NB4 (cell line): ENCODE results near the gene SPTBN4.
"Not testable (repeated sequence)": the region's sequence is repeated elsewhere in the genome, so short reads cannot be mapped to it uniquely, and the experiment has no call there.

Experiments used
- DNase-seq: peaks from one replicate; pipeline ENCODE4 v3.0.0; 2010; ENCODE audit warnings: low read depth
- H3K4me3 ChIP-seq: one replicate; pipeline ENCODE4 v1.5.1; 2011; ENCODE audit warnings: mild to moderate bottlenecking, low read depth, low read length, moderate library complexity
- CTCF ChIP-seq: IDR thresholded peaks from one replicate; pipeline ENCODE4 v1.5.1; 2012; ENCODE audit warnings: low read depth, low read length
- MAX ChIP-seq: IDR thresholded peaks from 2 replicates; pipeline ENCODE4 v1.6.1; 2011; ENCODE audit warnings: low read depth, low read length
- MYC ChIP-seq: IDR thresholded peaks from 2 replicates; pipeline ENCODE4 v1.6.1; 2011; ENCODE audit warnings: low read depth, low read length
- POLR2A ChIP-seq: IDR thresholded peaks from 2 replicates; pipeline ENCODE4 v1.6.1; 2011; ENCODE audit warnings: mild to moderate bottlenecking; ENCODE audit not compliant: insufficient read length; ENCODE audit errors: extremely low read depth

Gene SPTBN4

GRCh38 chr19:40453151-40453735, 13.6 kb upstream of the SPTBN4 start:
- no peak overlapping the region for H3K4me3 ChIP-seq
- no peak for TF ChIP-seq MAX
- no peak for TF ChIP-seq CTCF
- TF ChIP-seq MYC, result no peak
- TF ChIP-seq POLR2A, result no peak
- no peak for DNase-seq

- DNase-seq, H3K4me3 ChIP-seq: not testable (repeated sequence)
Measured at GRCh38 chr19:40453943-40454342, 12.9 kb upstream of the SPTBN4 start.

- no peak for TF ChIP-seq CTCF
- TF ChIP-seq POLR2A, result no peak
- no peak overlapping the region for H3K4me3 ChIP-seq
- DNase-seq, result no peak
Measured at GRCh38 chr19:40457048-40457447, 9.8 kb upstream of the SPTBN4 start.

- no peak for DNase-seq
- H3K4me3 ChIP-seq, result no peak overlapping the region
- no peak for TF ChIP-seq MYC
- TF ChIP-seq MAX, result no peak
- no peak for TF ChIP-seq POLR2A
- no peak for TF ChIP-seq CTCF
Measured at GRCh38 chr19:40457953-40458596, 8.7 kb upstream of the SPTBN4 start.

GRCh38 chr19:40458597-40458974, 8.2 kb upstream of the SPTBN4 start:
- TF ChIP-seq MAX, result no peak
- no peak for TF ChIP-seq POLR2A
- no peak for TF ChIP-seq MYC
- no peak for TF ChIP-seq CTCF
- DNase-seq, result no peak
- no peak overlapping the region for H3K4me3 ChIP-seq

GRCh38 chr19:40460185-40460584, 6.6 kb upstream of the SPTBN4 start:
- no peak for DNase-seq
- TF ChIP-seq POLR2A (no peak), CTCF (no peak), MAX (no peak), MYC (no peak)
- H3K4me3 ChIP-seq, result no peak overlapping the region
